ENCODE data around the gene RAB13. TPM values are rescaled to one million over a fixed set of nuclear protein-coding genes. Genes with fewer than 3 reads are reported as not detected.

The RAB13 gene
- total RNA-seq, 1 donor from 2014 or later = 112 TPM

DNA sequence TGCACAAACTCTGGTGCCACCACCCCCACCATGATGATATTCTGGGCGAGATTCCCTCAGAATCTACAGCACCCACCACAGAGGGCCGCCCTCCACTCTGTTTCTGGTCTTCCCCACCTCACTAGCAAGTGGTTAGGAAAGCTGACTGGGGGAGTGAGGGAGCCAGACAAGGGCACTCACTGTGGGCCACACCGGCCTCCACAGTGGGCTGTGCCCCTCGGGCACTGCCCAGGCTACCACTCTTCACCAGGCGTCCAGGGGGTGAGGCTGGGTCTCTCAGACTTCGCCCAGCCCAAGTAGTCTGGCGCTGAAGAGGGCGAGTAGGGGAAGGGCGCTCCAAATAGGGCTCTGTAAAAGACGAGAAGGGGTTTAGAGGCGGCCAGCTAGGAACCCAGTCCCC, 52.2 kb downstream of the RAB13 start:
- no peak for DNase-seq (ENCODE audit: low spot score)

- DNase-seq (ENCODE audit: low spot score) = no peak
Measured at GRCh38 chr1:153933430-153933829, 52.7 kb downstream of the RAB13 start.

GRCh38 chr1:153932156-153933131, 53.7 kb downstream of the RAB13 start:
- DNase-seq (ENCODE audit: low spot score) = no peak

Other genes with a start within 250 kb of the RAB13 start
- 22.1 TPM for gene SLC27A3, start 210.9 kb downstream of the RAB13 start, total RNA-seq
- gene GATAD2B, start 63.4 kb downstream of the RAB13 start, total RNA-seq = 42.5 TPM
- gene DENND4B, start 39.6 kb downstream of the RAB13 start, total RNA-seq = 65.2 TPM
- 60.6 TPM for gene CRTC2, start 27.7 kb downstream of the RAB13 start, total RNA-seq
- gene SLC39A1, start 22.8 kb downstream of the RAB13 start, total RNA-seq = 119 TPM
- 18.5 TPM for gene CREB3L4, start 18.4 kb downstream of the RAB13 start, total RNA-seq
- gene JTB, start 8.7 kb downstream of the RAB13 start, total RNA-seq = 144 TPM
- gene RPS27, start 4.4 kb upstream of the RAB13 start, total RNA-seq = 1,416 TPM
- 0.06 TPM for gene NUP210L, start 168.7 kb upstream of the RAB13 start, total RNA-seq
- gene TPM3, start 205.8 kb upstream of the RAB13 start, total RNA-seq = 283 TPM
- gene CFAP141, start 220.0 kb upstream of the RAB13 start, total RNA-seq = not detected
- 118 TPM for gene UBAP2L, start 234.6 kb upstream of the RAB13 start, total RNA-seq